Liver (tissue), 9 donors: Measurements from ENCODE around the gene RAB6B. TPM values are rescaled to one million over a fixed set of nuclear protein-coding genes. Genes with fewer than 3 reads are reported as not detected.
A peak's percentile ranks its signal among the peaks of the same experiment; 100 is the strongest.

ENCODE experiments used
- DNase-seq: peaks from one replicate; pipeline ENCODE4 v3.0.0-alpha.2; 2017; ENCODE audit warnings: low spot score
- H3K27ac ChIP-seq, 2 donors: one replicate each; pipeline ENCODE4 v1.7.0; 2013; ENCODE audit warnings: inconsistent platforms in 2 of 2, low read length in 2 of 2, control low read depth in 1 of 2, low read depth in 1 of 2, mild to moderate bottlenecking in 1 of 2
- H3K27me3 ChIP-seq, 4 donors: one replicate each; pipeline versions ENCODE4 v1.6.1 to v1.7.0; 2013; ENCODE audit warnings: low read length in 3 of 4, inconsistent platforms in 1 of 4, mild to moderate bottlenecking in 1 of 4, moderate library complexity in 1 of 4; ENCODE audit not compliant: control insufficient read depth in 4 of 4, insufficient read depth in 4 of 4
- H3K36me3 ChIP-seq, 4 donors: one replicate each; pipeline versions ENCODE4 v1.6.1 to v1.7.0; 2013; ENCODE audit warnings: low read length in 3 of 4, mild to moderate bottlenecking in 3 of 4, low read depth in 1 of 4, moderate library complexity in 1 of 4; ENCODE audit not compliant: control insufficient read depth in 4 of 4, insufficient read depth in 3 of 4
- H3K4me1 ChIP-seq, 4 donors: one replicate each; pipeline versions ENCODE4 v1.6.1 to v1.7.0; 2013; ENCODE audit warnings: low read length in 3 of 4, mild to moderate bottlenecking in 3 of 4, moderate library complexity in 1 of 4; ENCODE audit not compliant: control insufficient read depth in 4 of 4, insufficient read depth in 4 of 4
- H3K4me3 ChIP-seq, 3 donors: one replicate each; pipeline versions ENCODE4 v1.6.1 to v1.7.0; 2013; ENCODE audit warnings: low read length in 3 of 3, control low read depth in 1 of 3, low read depth in 1 of 3, mild to moderate bottlenecking in 1 of 3
- H3K9ac ChIP-seq, 2 donors: one replicate each; pipeline ENCODE4 v1.7.0; 2013; ENCODE audit warnings: low read length in 2 of 2, mild to moderate bottlenecking in 2 of 2, moderate library complexity in 2 of 2, control low read depth in 1 of 2, low read depth in 1 of 2
- H3K9me3 ChIP-seq, 4 donors: one replicate each; pipeline versions ENCODE4 v1.6.1 to v1.7.0; 2013; ENCODE audit warnings: low read length in 3 of 4; ENCODE audit not compliant: control insufficient read depth in 4 of 4
- FOXA1 ChIP-seq: IDR thresholded peaks from 2 replicates; pipeline ENCODE4 v1.6.1; 2016; ENCODE audit warnings: antibody characterized with exemption
- FOXA2 ChIP-seq: IDR thresholded peaks from 2 replicates; pipeline ENCODE4 v1.6.1; 2016; ENCODE audit warnings: antibody characterized with exemption
- GABPA ChIP-seq, 2 donors: IDR thresholded peaks in 1 of 2; conservative IDR thresholded peaks in 1 of 2; 2 replicates each; pipeline ENCODE4 v1.6.1; 2016; ENCODE audit warnings: antibody characterized with exemption in 2 of 2, mild to moderate bottlenecking in 1 of 2, moderate library complexity in 1 of 2
- HNF4G ChIP-seq: IDR thresholded peaks from 2 replicates; pipeline ENCODE4 v1.6.1; 2016; ENCODE audit warnings: antibody characterized with exemption
- RAD21 ChIP-seq, 2 donors: IDR thresholded peaks; 2 replicates each; pipeline ENCODE4 v1.6.1; 2016; ENCODE audit warnings: antibody characterized with exemption in 2 of 2, mild to moderate bottlenecking in 2 of 2
- REST ChIP-seq: IDR thresholded peaks from 2 replicates; pipeline ENCODE4 v1.6.1; 2016; ENCODE audit warnings: antibody characterized with exemption, mild to moderate bottlenecking
- YY1 ChIP-seq: IDR thresholded peaks from 2 replicates; pipeline ENCODE4 v1.6.1; 2016; ENCODE audit warnings: antibody characterized with exemption, mild to moderate bottlenecking
- WGBS: extraction: QIAGEN DNeasy Blood & Tissue Kit; methylation state at CpG from one replicate; pipeline ENCODE4 v1.1.7; 2013; 5-methylcytosine and 5-hydroxymethylcytosine counted together
- polyA plus RNA-seq, 2 donors: library from polyadenylated mRNA; stranded (reverse) in 1 of 2; unstranded in 1 of 2; fragments of 200-250 nt in 1 of 2; fragments of >200 nt in 1 of 2; fragmentation: Nextera tagmentation in 1 of 2; extraction: Ambion mirVana in 1 of 2; gene quantifications; one replicate each; pipeline versions ENCODE4 v1.2.1 to v1.2.3, GENCODE V29; 2013 to 2015
- total RNA-seq, 2 donors: library from RNA; depleted of rRNA; stranded (reverse); fragments of >200 nt; gene quantifications; one replicate each; pipeline ENCODE4 v1.2.3, GENCODE V29; 2014
- TF ChIP-seq, protein P1 (sequence below): IDR thresholded peaks from 2 replicates; pipeline ENCODE4 v1.6.1; 2016; ENCODE audit warnings: antibody characterized with exemption
- TF ChIP-seq, protein P2 (sequence below): fragments of 150-350 bp; IDR thresholded peaks from 2 replicates; pipeline ENCODE4 v1.5.1; 2017; ENCODE audit warnings: improper control_type of control experiment, low read depth, low read length; ENCODE audit not compliant: missing input control
- donor health status: healthy.
- donor health status: healthy.
- donor health status: healthy.
- donor health status: healthy.
- donor health status: healthy.

RAB6B gene
- total and polyA plus RNA-seq, 4 donors, result 0.08 to 2.8 (median 0.28) TPM

DNA sequence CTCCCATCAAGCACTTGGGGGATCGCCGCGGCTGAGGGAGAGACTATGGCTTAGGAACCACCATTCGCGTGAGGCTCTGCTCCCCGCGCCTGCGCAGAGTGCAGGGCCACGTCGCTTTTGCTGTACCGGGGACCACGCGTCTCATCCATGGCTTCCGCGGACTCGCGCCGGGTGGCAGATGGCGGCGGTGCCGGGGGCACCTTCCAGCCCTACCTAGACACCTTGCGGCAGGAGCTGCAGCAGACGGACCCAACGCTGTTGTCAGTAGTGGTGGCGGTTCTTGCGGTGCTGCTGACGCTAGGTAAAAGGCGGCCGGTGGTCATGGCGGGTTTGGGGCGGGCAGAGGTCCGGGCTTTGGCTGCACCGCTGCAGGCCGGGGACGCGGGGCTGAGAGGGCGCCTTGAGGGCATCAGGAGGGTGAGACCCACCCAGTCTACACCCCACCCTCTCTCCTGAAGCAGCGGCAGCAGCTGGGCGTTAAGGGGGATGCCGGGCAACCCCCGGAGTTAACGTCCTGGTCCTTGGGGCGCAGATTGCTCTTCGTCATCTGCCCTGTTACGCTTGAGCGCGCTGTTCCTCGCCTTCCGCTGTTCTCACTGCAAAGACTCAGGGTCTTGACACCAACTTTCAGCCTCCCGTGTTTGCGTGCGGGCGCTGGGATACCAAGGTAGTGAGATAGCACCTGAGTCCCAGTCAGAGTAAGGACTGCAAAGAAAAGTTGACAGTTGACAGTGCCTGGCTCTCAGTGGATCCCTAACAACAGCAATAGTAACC is 89.8 kb downstream of the RAB6B start, which contains the start of gene SRPRB:
Gene SRPRB (plus strand): TSS at position 114 of the 774 bp plus-strand sequence. CDS start 34 bp downstream, at position 148.
- Histone ChIP-seq H3K36me3 (peaks cover 0 to 14% (median 10%) of the 10 kb centered on the region in 4 donors), H3K9ac (peak within 1 kb of the TSS; percentile 79 to 92), H3K9me3 (no peaks in the 10 kb centered on the region), H3K27me3 (no peaks in the 10 kb centered on the region), H3K4me3 (peak within 1 kb of the TSS; percentile 79 to 98 (median 88)), H3K27ac (peak within 1 kb of the TSS; percentile 84), H3K4me1 (peaks cover 2 to 14% (median 7%) of the 10 kb centered on the region in 4 donors)
- TF ChIP-seq RAD21 (IDR thresholded peaks at IDR 0.05) (peak in 1 of 2 donors; percentile 27), HNF4G (no peak), YY1 (peak; percentile 96), REST (peak; percentile 1), GABPA (IDR thresholded peaks at IDR 0.05 in 1 of 2, conservative IDR thresholded peaks at IDR 0.05 in 1 of 2) (peak in 1 of 2 donors; percentile 31), FOXA1 (no peak)
- TF ChIP-seq, protein P1, sequence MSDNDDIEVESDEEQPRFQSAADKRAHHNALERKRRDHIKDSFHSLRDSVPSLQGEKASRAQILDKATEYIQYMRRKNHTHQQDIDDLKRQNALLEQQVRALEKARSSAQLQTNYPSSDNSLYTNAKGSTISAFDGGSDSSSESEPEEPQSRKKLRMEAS, result peak; percentile 80
- TF ChIP-seq, protein P2, sequence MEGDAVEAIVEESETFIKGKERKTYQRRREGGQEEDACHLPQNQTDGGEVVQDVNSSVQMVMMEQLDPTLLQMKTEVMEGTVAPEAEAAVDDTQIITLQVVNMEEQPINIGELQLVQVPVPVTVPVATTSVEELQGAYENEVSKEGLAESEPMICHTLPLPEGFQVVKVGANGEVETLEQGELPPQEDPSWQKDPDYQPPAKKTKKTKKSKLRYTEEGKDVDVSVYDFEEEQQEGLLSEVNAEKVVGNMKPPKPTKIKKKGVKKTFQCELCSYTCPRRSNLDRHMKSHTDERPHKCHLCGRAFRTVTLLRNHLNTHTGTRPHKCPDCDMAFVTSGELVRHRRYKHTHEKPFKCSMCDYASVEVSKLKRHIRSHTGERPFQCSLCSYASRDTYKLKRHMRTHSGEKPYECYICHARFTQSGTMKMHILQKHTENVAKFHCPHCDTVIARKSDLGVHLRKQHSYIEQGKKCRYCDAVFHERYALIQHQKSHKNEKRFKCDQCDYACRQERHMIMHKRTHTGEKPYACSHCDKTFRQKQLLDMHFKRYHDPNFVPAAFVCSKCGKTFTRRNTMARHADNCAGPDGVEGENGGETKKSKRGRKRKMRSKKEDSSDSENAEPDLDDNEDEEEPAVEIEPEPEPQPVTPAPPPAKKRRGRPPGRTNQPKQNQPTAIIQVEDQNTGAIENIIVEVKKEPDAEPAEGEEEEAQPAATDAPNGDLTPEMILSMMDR, result no peak
- peak; percentile 92 for DNase-seq
- WGBS, result under 1% methylated on average over 53 of the region's 53 CpGs

DNA sequence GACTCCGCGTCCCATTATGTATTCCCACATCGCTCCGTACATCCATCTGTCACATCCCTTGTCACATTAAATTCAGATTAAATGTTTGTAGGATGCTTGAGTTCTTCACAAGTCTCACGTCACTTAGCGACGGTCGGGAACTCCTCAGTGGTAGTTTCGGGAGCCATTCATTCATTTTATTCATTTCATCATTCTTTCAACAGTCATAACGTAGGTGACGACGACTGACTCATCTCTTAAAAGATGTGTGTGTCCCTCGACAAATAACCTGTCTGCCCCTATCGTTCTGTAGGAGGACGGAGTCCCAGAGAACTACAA is 90.3 kb downstream of the RAB6B start:
- Histone ChIP-seq H3K27ac (peak overlapping the region in 1 of 2 donors; percentile 84), H3K9me3 (no peaks in the 10 kb centered on the region), H3K4me1 (peaks cover 2 to 14% (median 7%) of the 10 kb centered on the region in 4 donors), H3K36me3 (peaks cover 0 to 10% (median 8%) of the 10 kb centered on the region in 4 donors), H3K9ac (no peak overlapping the region), H3K27me3 (no peaks in the 10 kb centered on the region), H3K4me3 (peak overlapping the region; percentile 79 to 98 (median 88))
- no peak for DNase-seq
- TF ChIP-seq FOXA2, result no peak
- 14% methylated on average over 15 of the region's 15 CpGs for WGBS

DNA sequence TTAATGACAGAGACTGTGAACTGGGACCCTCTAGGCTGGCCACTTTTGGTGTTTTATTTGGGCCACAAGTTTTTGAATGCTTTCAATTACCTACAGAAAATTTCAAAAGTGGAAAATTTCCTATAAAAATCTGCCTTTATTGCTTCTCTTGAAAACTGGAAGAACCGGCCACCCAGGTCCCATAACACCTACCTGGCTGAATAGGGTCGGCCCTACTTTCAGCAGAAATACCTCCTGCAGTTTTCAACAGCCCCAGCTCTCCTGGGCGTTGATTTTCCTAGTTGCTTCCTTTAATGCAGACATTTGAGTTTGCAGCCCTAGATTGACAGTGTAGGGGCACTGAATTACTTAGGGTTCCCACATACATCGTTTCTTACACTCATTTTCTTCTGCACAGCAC is 90.8 kb downstream of the RAB6B start:
- WGBS, result 68% methylated on average over 4 of the region's 4 CpGs
- no peak for DNase-seq
- Histone ChIP-seq H3K27me3 (no peaks in the 10 kb centered on the region), H3K36me3 (peaks cover 0 to 5% (median 5%) of the 10 kb centered on the region in 4 donors), H3K27ac (no peak overlapping the region), H3K9ac (no peak overlapping the region), H3K4me1 (peaks cover 2 to 14% (median 7%) of the 10 kb centered on the region in 4 donors), H3K4me3 (no peak overlapping the region), H3K9me3 (no peaks in the 10 kb centered on the region)
- no peak for TF ChIP-seq GABPA (IDR thresholded peaks at IDR 0.05 in 1 of 2, conservative IDR thresholded peaks at IDR 0.05 in 1 of 2)
